Parathyroid adenoma (tissue), 2 donors: Measurements from ENCODE around the gene CPT2.
"Not testable (repeated sequence)": the region's sequence is repeated elsewhere in the genome, so short reads cannot be mapped to it uniquely, and the experiment has no call there.

ENCODE experiments used
- H2AFZ ChIP-seq: fragments of 300-600 bp; sonication (generic); one replicate; pipeline ENCODE4 v1.7.0; 2017; ENCODE audit warnings: antibody characterized with exemption, mild to moderate bottlenecking
- H3K27ac ChIP-seq: fragments of 300-600 bp; sonication (generic); one replicate; pipeline ENCODE4 v1.7.0; 2017
- H3K27me3 ChIP-seq: fragments of 300-600 bp; sonication (generic); one replicate; pipeline ENCODE4 v1.7.0; 2017; ENCODE audit warnings: low read length; ENCODE audit not compliant: control insufficient read depth, insufficient read depth
- H3K36me3 ChIP-seq: fragments of 300-600 bp; sonication (generic); one replicate; pipeline ENCODE4 v1.7.0; 2017; ENCODE audit warnings: low read length; ENCODE audit not compliant: control insufficient read depth, insufficient read depth
- H3K4me1 ChIP-seq: fragments of 300-600 bp; sonication (generic); one replicate; pipeline ENCODE4 v1.7.0; 2017; ENCODE audit warnings: control low read depth
- H3K4me2 ChIP-seq: fragments of 300-600 bp; sonication (generic); one replicate; pipeline ENCODE4 v1.7.0; 2017; ENCODE audit warnings: low read length
- H3K4me3 ChIP-seq: fragments of 300-600 bp; sonication (generic); one replicate; pipeline ENCODE4 v1.7.0; 2017; ENCODE audit warnings: low read depth, low read length
- H3K79me2 ChIP-seq: fragments of 300-600 bp; sonication (generic); one replicate; pipeline ENCODE4 v1.7.0; 2017; ENCODE audit warnings: control low read depth
- H3K9ac ChIP-seq: fragments of 300-600 bp; sonication (generic); one replicate; pipeline ENCODE4 v1.7.0; 2017; ENCODE audit warnings: mild to moderate bottlenecking
- H3K9me3 ChIP-seq: fragments of 300-600 bp; sonication (generic); one replicate; pipeline ENCODE4 v1.7.0; 2017; ENCODE audit warnings: low read length; ENCODE audit not compliant: control insufficient read depth
- CTCF ChIP-seq: fragments of 300-600 bp; sonication (generic); IDR thresholded peaks from one replicate; pipeline ENCODE4 v1.7.0; 2017; ENCODE audit warnings: antibody characterized with exemption, mild to moderate bottlenecking
- donor health status: primary hyperparathyroidism.

CPT2 gene

DNA sequence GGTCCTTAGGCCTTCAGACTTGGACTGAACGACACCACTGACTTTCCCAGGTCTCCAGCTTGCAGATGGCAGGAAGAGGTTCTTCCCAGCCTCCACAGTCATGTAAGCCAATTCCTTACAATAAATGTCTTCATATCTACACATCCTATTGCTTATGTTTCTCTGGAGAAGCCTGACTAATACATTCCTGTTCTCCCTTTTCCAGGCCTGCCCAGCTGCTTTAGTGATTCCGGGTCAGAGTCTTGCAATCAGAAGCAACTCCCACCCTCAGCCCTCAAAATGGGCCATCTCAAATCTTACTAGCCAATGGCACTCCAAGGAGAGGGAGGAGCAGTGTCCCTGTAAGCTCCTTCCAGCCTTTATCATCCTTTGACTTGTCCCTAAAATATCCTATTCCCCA is 16.4 kb upstream of the CPT2 start:
- no peaks in the 10 kb centered on the region for H3K79me2 ChIP-seq
- H3K4me3 ChIP-seq: no peak overlapping the region
- no peak overlapping the region for H3K27ac ChIP-seq
- no peaks in the 10 kb centered on the region for H3K36me3 ChIP-seq
- H3K9me3 ChIP-seq: no peaks in the 10 kb centered on the region
- no peak overlapping the region for H3K4me2 ChIP-seq
- TF ChIP-seq CTCF: no peak
- H3K4me1 ChIP-seq: no peaks in the 10 kb centered on the region
- H2AFZ ChIP-seq: no peak overlapping the region
- H3K27me3 ChIP-seq: no peaks in the 10 kb centered on the region
- no peak overlapping the region for H3K9ac ChIP-seq

DNA sequence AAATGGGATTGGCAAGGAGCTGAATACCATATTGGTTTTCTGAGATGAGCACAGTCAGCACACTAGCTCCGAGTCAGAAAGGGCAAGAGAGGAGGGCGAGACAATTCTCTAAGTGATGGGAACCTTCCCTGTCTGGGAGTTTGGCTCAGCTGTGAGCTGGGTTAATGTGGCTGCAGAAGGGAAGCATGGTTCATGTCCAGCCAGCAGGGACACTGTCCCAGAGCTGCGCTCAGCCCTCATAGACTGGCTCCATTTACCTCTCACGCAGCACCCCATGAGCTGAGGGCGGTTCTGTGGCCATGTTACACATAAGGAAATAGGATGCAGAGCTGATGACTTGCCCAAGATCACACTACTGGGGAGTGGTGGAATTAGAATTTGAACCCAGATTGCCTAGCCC is 15.7 kb upstream of the CPT2 start:
- H3K79me2 ChIP-seq: no peaks in the 10 kb centered on the region
- H3K4me1 ChIP-seq: no peaks in the 10 kb centered on the region
- no peak overlapping the region for H3K4me2 ChIP-seq
- H3K27me3 ChIP-seq: no peaks in the 10 kb centered on the region
- H3K4me3 ChIP-seq: no peak overlapping the region
- H2AFZ ChIP-seq: no peak overlapping the region
- no peak overlapping the region for H3K27ac ChIP-seq
- TF ChIP-seq CTCF: no peak
- H3K36me3 ChIP-seq: no peaks in the 10 kb centered on the region
- no peaks in the 10 kb centered on the region for H3K9me3 ChIP-seq
- H3K9ac ChIP-seq: no peak overlapping the region

GRCh38 chr1:53182111-53182593 is 14.5 kb upstream of the CPT2 start:
- no peaks in the 10 kb centered on the region for H3K36me3 ChIP-seq
- no peaks in the 10 kb centered on the region for H3K9me3 ChIP-seq
- H3K4me2 ChIP-seq: no peak overlapping the region
- no peak overlapping the region for H2AFZ ChIP-seq
- H3K27me3 ChIP-seq: no peaks in the 10 kb centered on the region
- no peak overlapping the region for H3K4me3 ChIP-seq
- no peaks in the 10 kb centered on the region for H3K79me2 ChIP-seq
- no peaks in the 10 kb centered on the region for H3K4me1 ChIP-seq
- H3K9ac ChIP-seq: no peak overlapping the region
- peak; percentile 77 for TF ChIP-seq CTCF
- no peak overlapping the region for H3K27ac ChIP-seq

DNA sequence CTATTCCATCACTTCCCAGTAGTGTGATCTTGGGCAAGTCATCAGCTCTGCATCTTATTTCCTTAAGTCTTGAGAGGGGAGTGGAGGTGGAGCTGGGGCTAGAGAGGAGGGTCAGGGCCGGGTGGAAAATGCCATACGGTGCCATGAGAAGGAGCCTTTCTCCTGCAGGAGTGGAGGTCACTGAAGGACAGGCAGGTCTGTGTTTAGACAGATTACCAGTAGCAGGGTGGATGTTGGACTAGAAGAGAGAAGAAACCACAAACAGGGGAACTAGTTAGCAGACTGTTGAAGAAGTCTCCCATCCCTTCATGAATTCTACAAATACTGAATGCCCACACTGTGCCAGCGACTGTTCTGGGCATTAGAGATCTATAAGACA is 13.9 kb upstream of the CPT2 start:
- Histone ChIP-seq H3K4me3 (no peak overlapping the region), H3K79me2 (no peaks in the 10 kb centered on the region), H3K4me2 (no peak overlapping the region), H3K27me3 (no peaks in the 10 kb centered on the region), H3K9me3 (no peaks in the 10 kb centered on the region), H3K9ac (no peak overlapping the region), H3K4me1 (no peaks in the 10 kb centered on the region), H2AFZ (no peak overlapping the region), H3K27ac (no peak overlapping the region), H3K36me3 (no peaks in the 10 kb centered on the region)
- no peak for TF ChIP-seq CTCF

DNA sequence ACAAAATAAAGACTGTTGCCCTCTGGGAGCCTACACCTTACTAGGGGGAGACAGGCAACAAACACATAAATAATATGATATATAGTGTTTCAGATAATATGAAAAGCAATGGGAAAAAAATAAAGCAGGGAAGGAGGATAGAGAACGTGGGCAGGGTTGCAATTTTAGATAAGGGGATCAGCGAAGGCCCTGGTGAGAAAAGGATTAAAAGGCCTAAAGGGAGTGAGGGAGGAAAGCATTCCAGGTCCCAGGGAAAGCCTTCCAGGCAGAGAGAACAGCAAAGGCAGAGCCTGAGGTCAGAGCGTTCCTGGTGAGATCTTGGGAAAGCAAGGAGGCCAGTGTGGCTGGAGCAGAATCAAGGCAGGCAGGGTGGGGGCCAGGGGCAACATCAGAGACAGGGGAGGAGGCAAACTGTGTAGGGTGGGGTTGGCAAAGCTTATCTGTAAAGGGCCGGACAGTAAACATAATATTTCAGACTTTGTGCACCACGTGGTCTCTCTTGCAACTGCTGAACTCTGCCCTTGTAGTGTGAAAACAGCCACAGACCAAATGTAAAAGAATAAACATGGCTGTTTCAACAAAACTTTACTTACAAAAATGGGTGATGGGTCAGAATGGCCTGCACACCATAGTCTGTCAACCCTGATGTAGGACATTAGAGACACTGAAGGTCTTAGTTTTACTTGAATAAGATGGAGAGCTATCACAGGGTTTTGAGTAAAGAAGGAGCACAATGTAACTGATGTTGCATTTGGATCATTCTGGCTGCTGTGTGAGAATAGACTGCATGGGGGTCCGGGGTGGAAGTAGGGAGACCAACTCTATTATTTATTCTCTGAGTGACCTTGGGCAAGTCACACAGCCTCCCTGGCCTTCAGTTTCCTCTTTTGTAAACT is 13.3 kb upstream of the CPT2 start:
- H3K79me2 ChIP-seq: no peaks in the 10 kb centered on the region

GRCh38 chr1:53185955-53186297 is 10.7 kb upstream of the CPT2 start:
- not testable (repeated sequence) for H3K9me3 ChIP-seq, H3K36me3 ChIP-seq, H3K27ac ChIP-seq, H3K4me3 ChIP-seq, H3K27me3 ChIP-seq, H3K4me2 ChIP-seq, H3K79me2 ChIP-seq, H3K4me1 ChIP-seq, H3K9ac ChIP-seq, H2AFZ ChIP-seq

More for the DNA sequence above, 13.3 kb upstream of the CPT2 start:
- Histone ChIP-seq H3K27me3 (no peaks in the 10 kb centered on the region), H3K4me1 (no peaks in the 10 kb centered on the region), H2AFZ (no peak overlapping the region), H3K9ac (no peak overlapping the region), H3K4me3 (no peak overlapping the region), H3K36me3 (no peaks in the 10 kb centered on the region), H3K9me3 (no peaks in the 10 kb centered on the region), H3K4me2 (no peak overlapping the region), H3K27ac (no peak overlapping the region)
- no peak for TF ChIP-seq CTCF
